ENCODE data around the gene FGD5. TPM values are rescaled to one million over a fixed set of nuclear protein-coding genes. Genes with fewer than 3 reads are reported as not detected.

FGD5 gene
- polyA plus RNA-seq, 1 donor (not counting 4 experiments of a cell fraction or from before 2014, with no cell fraction given), result not detected

DNA sequence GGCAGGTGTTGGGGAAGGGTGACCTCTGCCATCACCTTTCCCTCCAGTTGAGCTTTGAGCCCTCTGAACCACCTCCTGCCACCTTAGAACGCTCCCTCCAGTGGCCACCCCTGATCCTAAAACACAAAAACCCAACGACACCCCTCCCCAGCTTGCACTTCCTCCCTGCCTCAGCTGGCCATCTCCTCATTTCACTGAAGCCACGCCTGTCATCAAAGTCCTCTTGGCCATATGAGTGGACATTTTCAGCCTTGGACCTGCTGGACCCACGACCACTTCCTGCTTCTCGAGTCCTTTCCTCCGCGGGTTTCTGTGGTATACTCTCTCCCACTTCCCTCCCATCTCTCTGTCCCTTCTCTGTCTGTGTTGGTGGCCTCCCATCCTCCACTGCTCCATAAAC, 80.2 kb downstream of the FGD5 start:
- H3K27me3 ChIP-seq (ENCODE audit: control insufficient read depth, extremely low read depth, insufficient read depth, low read length), result peaks cover 2% of the 10 kb centered on the region
- no peak overlapping the region for H3K27ac ChIP-seq (ENCODE audit: control insufficient read depth, insufficient read depth, low read length)
- H2AFZ ChIP-seq (ENCODE audit: control insufficient read depth, low read length), result no peak overlapping the region
- H3K9me1 ChIP-seq (ENCODE audit: control insufficient read depth, extremely low read depth, insufficient read depth, low read length), result no peaks in the 10 kb centered on the region
- FAIRE-seq (no peak), DNase-seq (ENCODE audit: low read depth, low spot score) (no peak)
- H4K20me1 ChIP-seq (ENCODE audit: control insufficient read depth, extremely low read depth, insufficient read depth, low read length), result no peaks in the 10 kb centered on the region
- no peaks in the 10 kb centered on the region for H3K9me3 ChIP-seq (ENCODE audit: control insufficient read depth, low read depth, low read length)
- TF ChIP-seq EZH2 (IDR thresholded peaks at IDR 0.05; ENCODE audit: low read length), result no peak
- TF ChIP-seq, protein P1, sequence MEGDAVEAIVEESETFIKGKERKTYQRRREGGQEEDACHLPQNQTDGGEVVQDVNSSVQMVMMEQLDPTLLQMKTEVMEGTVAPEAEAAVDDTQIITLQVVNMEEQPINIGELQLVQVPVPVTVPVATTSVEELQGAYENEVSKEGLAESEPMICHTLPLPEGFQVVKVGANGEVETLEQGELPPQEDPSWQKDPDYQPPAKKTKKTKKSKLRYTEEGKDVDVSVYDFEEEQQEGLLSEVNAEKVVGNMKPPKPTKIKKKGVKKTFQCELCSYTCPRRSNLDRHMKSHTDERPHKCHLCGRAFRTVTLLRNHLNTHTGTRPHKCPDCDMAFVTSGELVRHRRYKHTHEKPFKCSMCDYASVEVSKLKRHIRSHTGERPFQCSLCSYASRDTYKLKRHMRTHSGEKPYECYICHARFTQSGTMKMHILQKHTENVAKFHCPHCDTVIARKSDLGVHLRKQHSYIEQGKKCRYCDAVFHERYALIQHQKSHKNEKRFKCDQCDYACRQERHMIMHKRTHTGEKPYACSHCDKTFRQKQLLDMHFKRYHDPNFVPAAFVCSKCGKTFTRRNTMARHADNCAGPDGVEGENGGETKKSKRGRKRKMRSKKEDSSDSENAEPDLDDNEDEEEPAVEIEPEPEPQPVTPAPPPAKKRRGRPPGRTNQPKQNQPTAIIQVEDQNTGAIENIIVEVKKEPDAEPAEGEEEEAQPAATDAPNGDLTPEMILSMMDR (optimal IDR thresholded peaks at IDR 0.05 in 1 of 3, IDR thresholded peaks at IDR 0.05 in 1 of 3, conservative IDR thresholded peaks at IDR 0.05 in 1 of 3; ENCODE audit: extremely low read depth in 1 of 3, insufficient read depth in 2 of 3, low read length in 3 of 3), result no peak
- no peaks in the 10 kb centered on the region for H3K36me3 ChIP-seq (ENCODE audit: control insufficient read depth in 2 of 2, extremely low read depth in 1 of 2, insufficient read depth in 2 of 2, low read length in 2 of 2)
- no peaks in the 10 kb centered on the region for H3K4me1 ChIP-seq (ENCODE audit: control insufficient read depth, extremely low read depth, insufficient read depth, low read length)
- dilution Hi-C loops (cut with MboI; ENCODE audit: extremely low pct_ligation_motif_present, low sequenced_read_pairs), result no loop called here
- no peak overlapping the region for H3K4me2 ChIP-seq (ENCODE audit: control insufficient read depth, extremely low read depth, insufficient read depth, low read depth, low read length)
- H3K79me2 ChIP-seq (ENCODE audit: control insufficient read depth, insufficient read depth, low read length), result no peaks in the 10 kb centered on the region
- H3K9ac ChIP-seq (ENCODE audit: control insufficient read depth, extremely low read depth, insufficient read depth, low read length), result no peak overlapping the region
- H3K4me3 ChIP-seq (ENCODE audit: control insufficient read depth in 2 of 3, extremely low read depth in 1 of 3, insufficient read depth in 2 of 3, low read depth in 1 of 3, low read length in 3 of 3), result no peak overlapping the region

DNA sequence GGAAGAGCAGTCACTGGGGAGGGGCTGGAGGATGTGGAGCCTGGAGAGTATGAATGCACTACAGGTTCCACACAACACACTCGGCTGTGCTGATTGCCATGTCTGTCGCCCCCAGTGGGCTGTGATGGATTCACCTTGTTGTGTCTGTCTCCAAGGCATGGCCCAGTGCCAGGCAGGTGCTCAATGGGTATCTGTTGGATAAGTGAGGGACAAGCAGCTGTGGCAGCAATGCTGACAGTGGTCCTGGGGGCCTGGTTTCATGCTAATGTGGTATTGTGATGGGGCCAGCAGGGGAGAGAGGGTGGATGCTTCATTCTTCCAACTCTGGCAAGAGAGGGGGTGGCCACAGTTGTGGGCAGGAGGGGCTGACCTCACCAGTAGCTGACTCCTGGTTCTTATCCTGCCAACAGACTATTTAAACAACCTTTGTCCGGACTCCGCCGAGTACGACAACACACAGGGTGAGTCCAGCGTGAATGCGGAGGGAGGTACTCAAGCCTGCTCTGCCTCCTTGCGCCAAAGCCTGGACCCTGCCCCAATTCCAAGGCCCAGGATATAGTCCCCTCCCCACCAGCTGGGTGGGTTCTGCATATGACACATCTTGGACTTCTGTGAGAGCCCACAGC, 81.3 kb downstream of the FGD5 start:
- no peaks in the 10 kb centered on the region for H3K9me1 ChIP-seq (ENCODE audit: control insufficient read depth, extremely low read depth, insufficient read depth, low read length)
- no peaks in the 10 kb centered on the region for H3K9me3 ChIP-seq (ENCODE audit: control insufficient read depth, low read depth, low read length)
- no peaks in the 10 kb centered on the region for H3K79me2 ChIP-seq (ENCODE audit: control insufficient read depth, insufficient read depth, low read length)
- H2AFZ ChIP-seq (ENCODE audit: control insufficient read depth, low read length), result no peak overlapping the region
- dilution Hi-C loops (cut with MboI; ENCODE audit: extremely low pct_ligation_motif_present, low sequenced_read_pairs), result no loop called here
- H3K27ac ChIP-seq (ENCODE audit: control insufficient read depth, insufficient read depth, low read length), result no peak overlapping the region
- peaks cover 2% of the 10 kb centered on the region for H3K27me3 ChIP-seq (ENCODE audit: control insufficient read depth, extremely low read depth, insufficient read depth, low read length)
- H4K20me1 ChIP-seq (ENCODE audit: control insufficient read depth, extremely low read depth, insufficient read depth, low read length), result no peaks in the 10 kb centered on the region
- H3K36me3 ChIP-seq (ENCODE audit: control insufficient read depth in 2 of 2, extremely low read depth in 1 of 2, insufficient read depth in 2 of 2, low read length in 2 of 2), result no peaks in the 10 kb centered on the region
- no peak for TF ChIP-seq EZH2 (IDR thresholded peaks at IDR 0.05; ENCODE audit: low read length)
- no peak overlapping the region for H3K9ac ChIP-seq (ENCODE audit: control insufficient read depth, extremely low read depth, insufficient read depth, low read length)
- no peak overlapping the region for H3K4me2 ChIP-seq (ENCODE audit: control insufficient read depth, extremely low read depth, insufficient read depth, low read depth, low read length)
- FAIRE-seq (no peak), DNase-seq (ENCODE audit: low read depth, low spot score) (no peak)
- H3K4me3 ChIP-seq (ENCODE audit: control insufficient read depth in 2 of 3, extremely low read depth in 1 of 3, insufficient read depth in 2 of 3, low read depth in 1 of 3, low read length in 3 of 3), result no peak overlapping the region
- H3K4me1 ChIP-seq (ENCODE audit: control insufficient read depth, extremely low read depth, insufficient read depth, low read length), result no peaks in the 10 kb centered on the region

All from keratinocyte (primary cell).